Cerebellar cortex (tissue), 1 donor: ENCODE data around the gene SOX15.
A peak's percentile ranks its signal among the peaks of the same experiment; 100 is the strongest.

Experiments used
- DNase-seq: peaks from one replicate; pipeline ENCODE4 v3.0.0-alpha.2; 2015; ENCODE audit warnings: low spot score

SOX15 gene

DNA sequence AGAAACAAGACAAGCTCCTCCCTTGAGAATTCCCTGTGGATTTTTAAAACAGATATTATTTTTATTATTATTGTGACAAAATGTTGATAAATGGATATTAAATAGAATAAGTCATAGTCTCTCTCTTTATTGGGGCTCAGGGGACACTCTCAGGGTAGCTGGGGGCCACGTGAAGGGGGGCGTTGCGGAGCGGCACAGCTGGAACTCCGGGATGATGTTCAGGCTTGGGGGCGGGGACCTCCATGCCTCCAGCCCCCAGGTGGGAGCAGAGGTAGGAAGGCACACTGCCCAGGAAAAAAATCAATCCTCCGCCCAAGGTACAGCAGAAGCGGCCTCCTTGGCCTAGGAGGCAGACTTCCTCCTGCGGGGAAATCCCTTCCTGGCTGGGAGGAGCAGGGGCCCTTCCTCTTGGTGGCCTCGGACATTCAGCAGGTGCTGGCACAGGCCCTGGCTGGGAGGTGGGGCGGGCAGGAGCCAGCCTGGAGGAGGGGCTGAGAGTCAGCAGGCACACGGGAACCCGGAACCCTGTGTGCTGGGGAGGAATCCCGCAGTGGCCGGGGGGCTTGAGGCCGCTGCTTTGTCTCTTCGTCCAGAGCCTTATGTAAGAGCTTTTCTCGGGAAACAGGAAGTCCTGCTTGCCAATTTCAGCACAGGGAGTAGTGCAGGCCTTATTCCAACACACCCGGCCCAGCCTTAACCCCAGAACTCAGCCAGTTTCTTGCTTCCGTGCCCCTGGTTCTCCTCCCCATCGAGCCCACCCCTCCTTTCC is 31.9 kb downstream of the SOX15 start:
- DNase-seq, result peak; percentile 79

DNA sequence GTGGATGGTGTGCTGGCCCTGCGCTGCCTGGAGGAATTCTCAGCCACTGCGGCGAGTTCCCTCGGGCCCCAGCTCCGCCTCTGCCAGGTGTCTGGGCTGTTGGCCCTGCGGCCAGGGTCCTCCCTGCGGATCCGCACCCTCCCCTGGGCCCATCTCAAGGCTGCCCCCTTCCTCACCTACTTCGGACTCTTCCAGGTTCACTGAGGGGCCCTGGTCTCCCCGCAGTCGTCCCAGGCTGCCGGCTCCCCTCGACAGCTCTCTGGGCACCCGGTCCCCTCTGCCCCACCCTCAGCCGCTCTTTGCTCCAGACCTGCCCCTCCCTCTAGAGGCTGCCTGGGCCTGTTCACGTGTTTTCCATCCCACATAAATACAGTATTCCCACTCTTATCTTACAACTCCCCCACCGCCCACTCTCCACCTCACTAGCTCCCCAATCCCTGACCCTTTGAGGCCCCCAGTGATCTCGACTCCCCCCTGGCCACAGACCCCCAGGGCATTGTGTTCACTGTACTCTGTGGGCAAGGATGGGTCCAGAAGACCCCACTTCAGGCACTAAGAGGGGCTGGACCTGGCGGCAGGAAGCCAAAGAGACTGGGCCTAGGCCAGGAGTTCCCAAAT is 32.6 kb downstream of the SOX15 start:
- DNase-seq, result no peak

DNA sequence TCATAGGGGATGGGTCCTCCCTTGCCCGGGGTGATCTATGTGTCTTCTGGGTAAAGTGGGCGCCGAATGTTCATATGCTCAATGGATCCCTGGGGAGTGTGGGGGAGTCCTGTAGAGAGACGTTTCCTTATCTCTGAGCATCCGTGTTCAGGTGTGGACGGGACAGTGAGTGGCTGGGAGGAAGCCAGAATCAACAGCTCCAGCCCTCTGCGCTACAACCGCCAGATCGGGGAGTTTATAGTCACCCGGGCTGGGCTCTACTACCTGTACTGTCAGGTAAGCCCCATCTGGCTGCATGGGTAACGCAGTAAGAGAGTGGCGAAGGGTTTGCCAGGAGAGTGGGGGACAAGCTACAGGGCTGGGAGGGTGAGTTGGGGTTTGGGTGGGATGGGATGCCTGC is 33.3 kb downstream of the SOX15 start:
- no peak for DNase-seq

DNA sequence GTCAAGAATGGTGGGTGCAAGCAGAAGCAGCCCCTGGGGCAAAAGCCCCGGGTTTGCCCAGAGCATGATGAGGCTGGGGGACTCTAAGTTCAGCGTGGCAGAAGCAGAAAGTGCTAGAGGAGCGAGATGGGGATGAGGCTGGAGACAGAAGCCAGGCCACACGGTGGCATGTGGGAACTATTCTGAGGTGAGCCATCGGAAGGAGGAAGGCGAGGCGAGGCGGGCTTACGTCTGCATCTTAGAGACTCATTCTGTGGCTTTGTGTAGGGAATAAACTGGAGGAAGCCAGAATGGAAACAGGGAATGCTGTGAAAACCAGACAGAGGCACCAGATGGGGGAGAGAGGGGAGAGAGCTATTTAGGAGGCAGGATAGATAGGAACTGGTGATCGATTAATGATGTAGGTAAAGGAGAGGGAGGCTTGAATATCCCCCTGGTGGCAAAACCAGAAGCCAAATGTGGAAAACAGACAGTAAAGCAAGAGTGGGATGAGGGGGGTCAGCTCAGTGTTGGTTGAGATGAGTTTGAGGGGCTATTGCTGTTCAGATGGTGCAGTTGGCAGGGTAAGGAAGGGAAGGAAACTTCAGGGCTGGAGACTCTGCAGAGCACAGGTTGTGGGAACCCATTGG is 34.5 kb downstream of the SOX15 start:
- no peak for DNase-seq

DNA sequence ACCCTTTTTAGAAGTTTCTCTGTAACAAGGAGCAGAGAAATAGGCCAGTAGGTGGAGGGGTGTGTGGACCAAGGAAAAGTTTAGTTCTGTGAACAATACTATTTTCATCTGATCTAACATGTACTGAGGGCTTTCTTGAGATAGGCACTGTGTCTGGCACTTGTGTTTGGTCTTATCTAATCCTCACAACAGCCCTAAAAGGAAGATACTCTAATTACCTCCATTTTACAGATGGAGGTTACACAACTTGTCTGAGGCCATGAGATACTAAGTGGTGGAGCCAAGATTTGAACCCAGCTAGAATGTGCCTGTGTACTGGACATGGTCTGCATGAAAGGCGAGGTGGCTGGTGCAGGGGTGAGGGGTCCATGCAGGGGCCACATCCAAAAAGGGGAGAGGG is 36.5 kb downstream of the SOX15 start:
- no peak for DNase-seq

DNA sequence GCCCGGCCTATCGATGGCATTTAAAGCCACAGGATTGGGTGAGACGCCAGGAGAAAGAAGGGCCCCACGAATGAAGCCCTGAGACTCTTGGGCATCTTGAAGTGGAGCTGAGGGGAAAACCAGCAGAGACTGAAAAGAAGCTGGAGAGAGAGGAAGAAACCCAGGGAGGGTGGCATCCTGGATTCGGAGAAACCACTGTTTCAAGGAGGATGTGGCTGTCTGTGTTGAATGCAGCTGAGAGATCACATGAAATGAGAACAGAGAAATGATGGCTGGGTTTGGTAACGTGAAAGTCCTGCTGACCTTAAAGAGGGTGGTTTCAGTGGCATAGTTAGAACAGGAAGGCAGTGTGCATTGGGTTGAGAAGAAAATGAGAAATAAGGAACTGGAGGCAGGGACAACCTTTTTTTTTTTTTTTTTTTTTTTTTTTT is 37.3 kb downstream of the SOX15 start:
- no peak for DNase-seq

DNA sequence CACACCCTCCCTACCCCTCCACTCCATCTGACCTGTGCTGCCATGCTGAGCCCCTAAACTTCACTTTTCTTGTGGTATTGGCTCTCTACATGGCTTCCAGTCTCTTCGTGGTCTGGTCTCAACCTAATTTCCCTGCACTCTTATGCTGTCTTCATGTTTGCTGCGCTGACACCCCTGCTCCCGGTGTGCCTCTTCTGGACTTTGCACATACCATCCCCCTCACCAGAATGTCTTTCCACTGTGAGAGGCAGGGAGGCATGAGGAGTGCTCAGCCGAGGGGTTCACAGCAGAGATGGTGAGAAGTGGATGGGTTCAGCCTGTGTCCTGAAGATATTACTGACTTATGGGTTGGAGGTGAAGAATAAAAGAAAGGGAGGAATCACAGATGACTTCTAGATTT is 38.5 kb downstream of the SOX15 start:
- DNase-seq, result no peak

DNA sequence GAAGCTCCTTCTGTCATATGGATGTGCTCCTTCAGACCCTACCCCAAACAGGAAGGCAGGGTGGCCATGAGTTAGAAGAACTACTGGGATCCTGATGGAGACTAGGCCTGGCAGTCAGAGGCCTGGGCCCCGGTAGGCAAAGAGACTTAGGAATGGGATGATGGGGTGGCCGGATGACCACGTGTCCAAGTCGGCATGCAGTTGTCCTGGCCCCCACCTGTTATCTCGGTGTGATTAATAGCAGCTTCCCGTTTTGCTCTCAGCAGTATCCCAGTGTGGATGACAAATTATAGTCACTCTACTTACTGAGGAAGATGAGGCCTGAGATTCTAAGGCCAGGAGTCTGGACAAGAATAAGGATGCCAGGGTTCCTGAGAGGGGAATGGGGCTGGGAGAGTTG is 39.5 kb downstream of the SOX15 start:
- no peak for DNase-seq

DNA sequence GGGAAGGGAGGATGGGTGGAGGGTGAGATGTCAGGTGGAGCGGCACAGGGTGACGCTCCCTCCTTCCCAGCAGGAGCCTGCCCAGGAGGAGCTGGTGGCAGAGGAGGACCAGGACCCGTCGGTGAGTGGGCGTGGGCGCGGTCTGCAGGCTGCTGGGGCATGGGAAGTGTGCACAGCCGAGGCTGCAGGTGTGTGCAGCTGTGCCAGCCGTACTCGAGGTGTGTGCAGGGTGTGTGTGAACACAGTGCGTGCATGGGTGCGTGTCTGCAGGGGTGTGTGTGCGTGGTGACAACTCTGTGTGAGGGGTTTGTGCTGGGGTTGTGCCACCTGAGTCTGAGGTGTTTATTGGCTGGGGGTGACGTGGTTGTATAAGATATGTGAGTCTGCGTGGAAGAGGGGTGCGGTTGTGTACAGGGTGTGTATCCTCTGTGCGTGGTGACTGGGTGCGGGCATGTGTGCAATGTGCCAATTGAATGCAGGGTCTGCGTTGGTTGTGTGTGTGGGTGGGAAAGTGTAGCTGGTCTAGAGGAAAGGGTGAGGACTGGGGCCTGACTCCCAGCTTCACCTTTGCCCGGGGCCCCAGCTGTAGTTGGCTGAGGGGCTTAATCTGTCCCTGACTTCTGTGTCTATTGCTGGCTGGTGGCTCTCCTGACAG is 40.4 kb downstream of the SOX15 start:
- no peak for DNase-seq

DNA sequence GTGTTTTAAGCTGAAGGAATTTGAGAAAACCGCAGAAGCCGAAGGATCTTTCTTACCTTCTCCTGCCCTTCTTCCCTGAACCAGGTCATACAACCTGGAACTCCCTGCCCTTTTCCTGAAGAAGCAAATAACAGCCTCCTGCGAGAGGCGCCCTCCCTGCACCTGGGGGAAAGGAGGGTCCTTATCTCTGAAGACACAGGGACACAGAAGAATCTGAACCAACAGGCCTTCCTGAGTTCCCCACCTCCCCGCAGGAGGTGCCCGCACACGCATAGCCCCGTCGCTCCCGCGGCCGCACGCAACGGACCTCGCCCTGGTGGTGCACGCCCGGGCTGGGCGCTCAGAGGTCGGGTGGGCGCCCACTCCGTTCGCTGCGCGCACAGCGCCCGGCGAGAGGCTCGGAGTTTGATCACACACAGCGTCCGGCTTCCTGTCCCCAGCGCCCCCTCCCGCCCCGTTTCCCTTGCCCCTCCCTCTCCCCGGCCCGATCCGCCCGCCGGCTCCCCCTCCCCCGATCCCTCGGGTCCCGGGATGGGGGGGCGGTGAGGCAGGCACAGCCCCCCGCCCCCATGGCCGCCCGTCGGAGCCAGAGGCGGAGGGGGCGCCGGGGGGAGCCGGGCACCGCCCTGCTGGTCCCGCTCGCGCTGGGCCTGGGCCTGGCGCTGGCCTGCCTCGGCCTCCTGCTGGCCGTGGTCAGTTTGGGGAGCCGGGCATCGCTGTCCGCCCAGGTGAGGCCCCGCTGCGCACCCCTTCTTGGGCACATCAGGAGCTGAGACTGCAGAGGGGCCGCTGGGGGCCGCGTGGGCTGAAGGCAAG is 41.1 kb downstream of the SOX15 start, which contains the start of gene TNFSF12:
TSS of gene TNFSF12 (plus strand) at position 474 of the 816 bp plus-strand sequence. CDS start at position 570, 96 bp downstream.
- no peak for DNase-seq

DNA sequence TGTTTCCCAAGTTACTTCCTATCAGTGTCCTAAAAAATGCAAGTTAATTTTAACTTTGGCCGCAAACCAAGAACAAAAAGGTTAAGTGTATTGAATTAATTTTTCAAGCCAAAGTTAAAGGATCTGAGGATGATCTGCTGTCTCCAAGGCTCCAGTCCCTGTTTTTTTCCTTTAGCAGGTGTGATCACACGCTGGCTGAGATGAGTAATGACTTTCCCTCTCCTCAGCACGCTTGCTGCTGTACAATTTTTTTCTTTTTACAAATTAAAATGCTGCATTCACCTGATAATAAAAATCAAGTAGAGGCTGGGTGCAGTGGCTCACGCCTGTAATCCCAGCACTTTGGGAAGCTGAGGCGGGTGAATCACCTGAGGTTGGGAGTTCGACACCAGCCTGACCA is 45.0 kb downstream of the SOX15 start:
- DNase-seq, result no peak

DNA sequence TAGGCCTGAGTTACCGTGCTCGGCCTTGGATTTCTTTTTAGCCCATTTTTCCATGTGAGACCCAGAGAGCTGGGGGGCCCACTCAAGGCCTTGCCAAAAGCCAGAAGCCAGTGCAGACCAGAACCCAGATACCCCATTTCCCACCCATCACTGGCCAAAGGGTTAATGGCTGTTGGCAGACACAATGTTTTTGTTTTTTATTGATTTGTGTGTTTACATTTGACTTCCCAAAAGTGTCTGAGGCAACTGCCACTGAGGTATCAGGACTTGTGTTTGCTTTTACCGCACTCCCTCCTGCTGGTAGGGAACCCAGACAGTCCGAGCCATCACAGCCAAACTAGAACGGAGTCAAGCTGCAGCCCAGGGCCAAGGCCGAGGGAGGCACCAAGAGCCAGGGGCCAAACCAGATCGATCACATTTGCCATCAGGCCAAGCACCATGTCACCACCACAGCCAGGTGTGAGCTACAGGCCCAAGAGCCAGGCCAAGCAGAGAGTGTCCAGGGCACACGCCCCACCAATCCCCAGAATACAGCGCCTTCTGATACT is 48.7 kb downstream of the SOX15 start:
- no peak for DNase-seq

DNA sequence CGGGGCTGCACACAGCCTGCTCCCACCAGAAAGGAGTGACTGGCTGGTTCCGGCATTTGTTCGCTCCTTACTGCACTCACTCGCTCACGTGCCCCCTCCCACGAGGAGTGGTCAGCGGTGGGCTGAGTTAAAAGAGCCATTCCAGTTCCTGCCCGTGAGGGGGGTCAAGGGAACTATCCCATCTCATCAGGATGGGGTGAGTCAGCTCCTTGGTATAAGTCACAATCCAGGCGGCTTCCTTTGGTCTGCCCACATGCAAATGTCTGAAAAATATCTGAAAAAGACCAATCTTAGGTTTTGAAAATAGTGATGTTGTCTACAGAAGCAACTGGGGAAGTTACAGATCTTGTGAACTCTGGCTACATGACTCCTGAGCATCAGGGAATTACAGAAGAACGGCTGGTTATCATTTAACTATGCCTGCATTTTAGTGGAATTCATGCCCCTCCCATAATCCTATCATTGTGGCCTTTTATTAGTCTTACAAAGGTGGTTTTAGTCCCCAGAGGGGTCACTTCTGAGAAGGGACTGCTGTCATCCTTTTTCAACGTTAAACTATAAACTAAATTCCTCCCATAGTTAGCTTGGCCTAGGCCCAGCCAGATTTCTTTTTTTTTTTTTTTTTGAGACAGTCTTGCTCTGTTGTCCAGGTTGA is 50.9 kb downstream of the SOX15 start:
- DNase-seq, result no peak
